Loucy (cell line): ENCODE data around the gene MYO1H.

Experiments used
- H2AFZ ChIP-seq: fragments of 200-600 bp; sonication (generic); 2 replicates; pipeline ENCODE4 v1.6.0; 2016; ENCODE audit warnings: antibody characterized with exemption, mild to moderate bottlenecking, low read length, moderate library complexity
- H3F3A ChIP-seq: fragments of 200-600 bp; 2 replicates; pipeline ENCODE4 v1.6.0; 2016; ENCODE audit warnings: antibody characterized with exemption, low read depth, mild to moderate bottlenecking
- H3K27me3 ChIP-seq: fragments of 200-600 bp; sonication (generic); 2 replicates; pipeline ENCODE4 v1.6.1; 2014; ENCODE audit warnings: low read length, mild to moderate bottlenecking; ENCODE audit not compliant: insufficient read depth, poor library complexity, severe bottlenecking
- H3K36me3 ChIP-seq: fragments of 200-600 bp; sonication (generic); 2 replicates; pipeline ENCODE4 v1.6.1; 2016; ENCODE audit warnings: low read length; ENCODE audit not compliant: insufficient read depth
- H3K4me1 ChIP-seq: fragments of 200-600 bp; sonication (generic); 2 replicates; pipeline ENCODE4 v1.5.1; 2014; ENCODE audit warnings: low read length, mild to moderate bottlenecking; ENCODE audit not compliant: insufficient read depth, poor library complexity, severe bottlenecking
- H3K4me2 ChIP-seq: fragments of 200-600 bp; sonication (generic); 2 replicates; pipeline ENCODE4 v1.6.0; 2014; ENCODE audit warnings: antibody characterized with exemption, low read length, low read depth, mild to moderate bottlenecking; ENCODE audit not compliant: poor library complexity, severe bottlenecking
- H3K4me3 ChIP-seq: fragments of 200-600 bp; sonication (generic); 2 replicates; pipeline ENCODE4 v1.5.1; 2014; ENCODE audit warnings: low read length, mild to moderate bottlenecking, mixed read lengths; ENCODE audit not compliant: poor library complexity, severe bottlenecking
- H3K79me2 ChIP-seq: fragments of 200-600 bp; sonication (generic); 2 replicates; pipeline ENCODE4 v1.6.1; 2014; ENCODE audit warnings: low read length; ENCODE audit not compliant: insufficient read depth
- H3K9ac ChIP-seq: fragments of 200-600 bp; sonication (generic); 2 replicates; pipeline ENCODE4 v1.6.0; 2014; ENCODE audit warnings: mild to moderate bottlenecking, low read depth, low read length, moderate library complexity; ENCODE audit not compliant: poor library complexity, severe bottlenecking
- H3K9me2 ChIP-seq: fragments of 200-600 bp; sonication (generic); replicated peaks from 2 replicates; pipeline ENCODE4 v1.6.1; 2016; ENCODE audit warnings: low read depth, low read length, mixed read lengths
- H3K9me3 ChIP-seq: fragments of 200-600 bp; sonication (generic); 2 replicates; pipeline ENCODE4 v1.6.1; 2014; ENCODE audit warnings: mild to moderate bottlenecking, antibody characterized with exemption, low read length, low read depth; ENCODE audit not compliant: insufficient read depth
- H4K20me1 ChIP-seq: fragments of 200-600 bp; sonication (generic); 2 replicates; pipeline ENCODE4 v1.6.0; 2014; ENCODE audit warnings: antibody characterized with exemption, low read length, mild to moderate bottlenecking; ENCODE audit not compliant: insufficient read depth, poor library complexity, severe bottlenecking
- CTCF ChIP-seq: fragments of 200-600 bp; sonication (generic); conservative IDR thresholded peaks from 2 replicates; pipeline ENCODE4 v1.5.1; 2014; ENCODE audit warnings: mild to moderate bottlenecking, antibody characterized with exemption, low read length
- EZH2phosphoT487 ChIP-seq: fragments of 200-600 bp; IDR thresholded peaks from 2 replicates; pipeline ENCODE4 v1.6.1; 2018; ENCODE audit warnings: antibody characterized with exemption, mild to moderate bottlenecking, moderate library complexity, borderline replicate concordance

The MYO1H gene

GRCh38 chr12:109491671-109492070 lies 144.0 kb downstream of the MYO1H start:
- H3K4me1 ChIP-seq, result no peaks in the 10 kb centered on the region
- H3K9me3 ChIP-seq, result no peaks in the 10 kb centered on the region
- H3K36me3 ChIP-seq, result peaks cover 31% of the 10 kb centered on the region; the same call in 1 of the 2 replicates
- TF ChIP-seq CTCF, result no peak
- no peak for TF ChIP-seq EZH2phosphoT487
- no peaks in the 10 kb centered on the region for H3K79me2 ChIP-seq
- no peaks in the 10 kb centered on the region for H3K27me3 ChIP-seq
- H3K4me3 ChIP-seq, result no peak overlapping the region
- no peaks in the 10 kb centered on the region for H3F3A ChIP-seq
- H4K20me1 ChIP-seq, result no peaks in the 10 kb centered on the region
- H3K4me2 ChIP-seq, result no peak overlapping the region
- H3K9ac ChIP-seq, result no peak overlapping the region
- no peaks in the 10 kb centered on the region for H3K9me2 ChIP-seq
- no peak overlapping the region for H2AFZ ChIP-seq

- Histone ChIP-seq H3K9ac (no peak overlapping the region), H3K9me2 (no peaks in the 10 kb centered on the region), H2AFZ (no peak overlapping the region), H3F3A (no peaks in the 10 kb centered on the region), H3K27me3 (no peaks in the 10 kb centered on the region), H3K4me1 (no peaks in the 10 kb centered on the region), H3K36me3 (peaks cover 27% of the 10 kb centered on the region; the same call in 1 of the 2 replicates), H3K4me2 (no peak overlapping the region), H3K4me3 (no peak overlapping the region), H3K79me2 (no peaks in the 10 kb centered on the region), H4K20me1 (no peaks in the 10 kb centered on the region), H3K9me3 (no peaks in the 10 kb centered on the region)
- no peak for TF ChIP-seq EZH2phosphoT487
- no peak for TF ChIP-seq CTCF
These were observed 144.7 kb downstream of the MYO1H start for GRCh38 chr12:109492371-109492770.

GRCh38 chr12:109493090-109493489 lies 145.4 kb downstream of the MYO1H start:
- Histone ChIP-seq H3K79me2 (no peaks in the 10 kb centered on the region), H2AFZ (no peak overlapping the region), H3K9ac (no peak overlapping the region), H3K36me3 (peaks cover 21% of the 10 kb centered on the region; the same call in 1 of the 2 replicates), H3K4me3 (no peak overlapping the region), H3K4me1 (no peaks in the 10 kb centered on the region), H3K9me2 (no peaks in the 10 kb centered on the region), H3K9me3 (no peaks in the 10 kb centered on the region), H3F3A (no peaks in the 10 kb centered on the region), H3K27me3 (no peaks in the 10 kb centered on the region), H3K4me2 (no peak overlapping the region), H4K20me1 (no peaks in the 10 kb centered on the region)
- TF ChIP-seq EZH2phosphoT487 (no peak), CTCF (no peak)
